Measurements from ENCODE around the gene MED13L. TPM values are rescaled to one million over a fixed set of nuclear protein-coding genes. Genes with fewer than 3 reads are reported as not detected.
"Not testable (repeated sequence)": the region's sequence is repeated elsewhere in the genome, so short reads cannot be mapped to it uniquely, and the experiment has no call there.

Gene MED13L
- polyA plus RNA-seq, 1 donor (not counting 4 experiments of a cell fraction or from before 2014, with no cell fraction given) = 31.7 TPM

DNA sequence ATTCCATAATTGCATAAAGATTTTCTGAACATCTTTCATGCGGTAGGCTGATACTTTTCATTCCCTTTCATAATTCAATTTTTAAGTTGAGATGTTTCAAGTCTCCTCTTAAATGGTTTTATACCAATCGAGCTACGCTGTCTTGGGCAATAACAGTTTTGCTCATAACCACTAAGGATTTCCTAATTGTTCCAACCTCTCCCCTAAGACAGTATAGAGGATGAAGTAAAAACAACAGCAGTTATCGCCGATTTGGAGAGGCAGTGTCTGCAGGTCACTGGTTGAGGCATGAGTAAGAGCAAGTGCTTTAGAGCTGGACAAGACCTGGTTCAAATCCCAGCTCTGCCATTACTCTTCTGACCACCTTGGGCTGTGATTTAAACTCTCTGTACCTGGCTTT, 6.9 kb upstream of the MED13L start:
- TF ChIP-seq, protein P1, sequence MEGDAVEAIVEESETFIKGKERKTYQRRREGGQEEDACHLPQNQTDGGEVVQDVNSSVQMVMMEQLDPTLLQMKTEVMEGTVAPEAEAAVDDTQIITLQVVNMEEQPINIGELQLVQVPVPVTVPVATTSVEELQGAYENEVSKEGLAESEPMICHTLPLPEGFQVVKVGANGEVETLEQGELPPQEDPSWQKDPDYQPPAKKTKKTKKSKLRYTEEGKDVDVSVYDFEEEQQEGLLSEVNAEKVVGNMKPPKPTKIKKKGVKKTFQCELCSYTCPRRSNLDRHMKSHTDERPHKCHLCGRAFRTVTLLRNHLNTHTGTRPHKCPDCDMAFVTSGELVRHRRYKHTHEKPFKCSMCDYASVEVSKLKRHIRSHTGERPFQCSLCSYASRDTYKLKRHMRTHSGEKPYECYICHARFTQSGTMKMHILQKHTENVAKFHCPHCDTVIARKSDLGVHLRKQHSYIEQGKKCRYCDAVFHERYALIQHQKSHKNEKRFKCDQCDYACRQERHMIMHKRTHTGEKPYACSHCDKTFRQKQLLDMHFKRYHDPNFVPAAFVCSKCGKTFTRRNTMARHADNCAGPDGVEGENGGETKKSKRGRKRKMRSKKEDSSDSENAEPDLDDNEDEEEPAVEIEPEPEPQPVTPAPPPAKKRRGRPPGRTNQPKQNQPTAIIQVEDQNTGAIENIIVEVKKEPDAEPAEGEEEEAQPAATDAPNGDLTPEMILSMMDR (optimal IDR thresholded peaks at IDR 0.05 in 1 of 3, IDR thresholded peaks at IDR 0.05 in 1 of 3, conservative IDR thresholded peaks at IDR 0.05 in 1 of 3; ENCODE audit: extremely low read depth in 1 of 3, insufficient read depth in 2 of 3, low read length in 3 of 3) = no peak
- no peak for TF ChIP-seq EZH2 (IDR thresholded peaks at IDR 0.05; ENCODE audit: low read length)
- no peaks in the 10 kb centered on the region for H4K20me1 ChIP-seq (ENCODE audit: control insufficient read depth, extremely low read depth, insufficient read depth, low read length)
- DNase-seq (ENCODE audit: low read depth, low spot score) (no peak), FAIRE-seq (no peak)
- H3K27ac ChIP-seq (ENCODE audit: control insufficient read depth, insufficient read depth, low read length) = no peak overlapping the region
- no peaks in the 10 kb centered on the region for H3K4me1 ChIP-seq (ENCODE audit: control insufficient read depth, extremely low read depth, insufficient read depth, low read length)
- H2AFZ ChIP-seq (ENCODE audit: control insufficient read depth, low read length) = no peak overlapping the region
- H3K9me3 ChIP-seq (ENCODE audit: control insufficient read depth, low read depth, low read length) = no peaks in the 10 kb centered on the region
- no peak overlapping the region for H3K4me3 ChIP-seq (ENCODE audit: control insufficient read depth in 2 of 3, extremely low read depth in 1 of 3, insufficient read depth in 2 of 3, low read depth in 1 of 3, low read length in 3 of 3)
- H3K27me3 ChIP-seq (ENCODE audit: control insufficient read depth, extremely low read depth, insufficient read depth, low read length) = no peaks in the 10 kb centered on the region
- no peak overlapping the region for H3K9ac ChIP-seq (ENCODE audit: control insufficient read depth, extremely low read depth, insufficient read depth, low read length)
- dilution Hi-C loops (cut with MboI; ENCODE audit: extremely low pct_ligation_motif_present, low sequenced_read_pairs) = loop anchor here (5.0 kb wide), 1 partner anchor 68 kb away; no protein-coding TSS in a partner anchor
- no peaks in the 10 kb centered on the region for H3K36me3 ChIP-seq (ENCODE audit: control insufficient read depth in 2 of 2, extremely low read depth in 1 of 2, insufficient read depth in 2 of 2, low read length in 2 of 2)
- no peaks in the 10 kb centered on the region for H3K79me2 ChIP-seq (ENCODE audit: control insufficient read depth, insufficient read depth, low read length)
- no peak overlapping the region for H3K4me2 ChIP-seq (ENCODE audit: control insufficient read depth, extremely low read depth, insufficient read depth, low read depth, low read length)
- H3K9me1 ChIP-seq (ENCODE audit: control insufficient read depth, extremely low read depth, insufficient read depth, low read length) = no peaks in the 10 kb centered on the region

DNA sequence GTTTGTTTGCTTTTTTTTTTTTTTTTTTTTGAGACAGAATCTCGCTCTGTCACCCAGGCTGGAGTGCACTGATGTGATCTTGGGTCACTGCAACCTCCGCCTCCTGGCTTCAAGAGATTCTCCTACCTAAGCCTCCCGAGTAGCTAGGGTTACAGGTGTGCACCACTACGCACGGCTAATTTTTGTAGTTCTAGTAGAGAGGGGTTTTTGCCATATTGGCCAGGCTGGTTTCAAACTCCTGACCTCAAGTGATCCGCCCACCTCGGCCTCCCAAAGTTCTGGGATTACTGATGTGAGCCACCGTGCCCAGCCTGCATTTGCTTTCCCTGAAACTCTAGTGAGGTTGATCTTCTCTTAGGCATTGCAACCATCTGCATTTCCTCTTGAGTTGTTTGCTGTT, 6.4 kb upstream of the MED13L start:
- FAIRE-seq; H3K9ac ChIP-seq (ENCODE audit: control insufficient read depth, extremely low read depth, insufficient read depth, low read length); H3K4me1 ChIP-seq (ENCODE audit: control insufficient read depth, extremely low read depth, insufficient read depth, low read length); H3K4me3 ChIP-seq (ENCODE audit: control insufficient read depth in 2 of 3, extremely low read depth in 1 of 3, insufficient read depth in 2 of 3, low read depth in 1 of 3, low read length in 3 of 3); DNase-seq (ENCODE audit: low read depth, low spot score); H3K27ac ChIP-seq (ENCODE audit: control insufficient read depth, insufficient read depth, low read length); H4K20me1 ChIP-seq (ENCODE audit: control insufficient read depth, extremely low read depth, insufficient read depth, low read length); H3K9me1 ChIP-seq (ENCODE audit: control insufficient read depth, extremely low read depth, insufficient read depth, low read length); H3K4me2 ChIP-seq (ENCODE audit: control insufficient read depth, extremely low read depth, insufficient read depth, low read depth, low read length); H3K27me3 ChIP-seq (ENCODE audit: control insufficient read depth, extremely low read depth, insufficient read depth, low read length); H3K36me3 ChIP-seq (ENCODE audit: control insufficient read depth in 2 of 2, extremely low read depth in 1 of 2, insufficient read depth in 2 of 2, low read length in 2 of 2); H3K9me3 ChIP-seq (ENCODE audit: control insufficient read depth, low read depth, low read length); H2AFZ ChIP-seq (ENCODE audit: control insufficient read depth, low read length); H3K79me2 ChIP-seq (ENCODE audit: control insufficient read depth, insufficient read depth, low read length): not testable (repeated sequence)
- dilution Hi-C loops (cut with MboI; ENCODE audit: extremely low pct_ligation_motif_present, low sequenced_read_pairs) = loop anchor here (5.0 kb wide), 1 partner anchor 68 kb away; no protein-coding TSS in a partner anchor

All from keratinocyte (primary cell).